Stimulated activated CD4-positive, alpha-beta T cell treated with anti-CD3 and anti-CD28 coated beads, Interleukin-15, amount 100 ng/mL, for 48 hours (primary cell): ENCODE results near the gene OR5H14.

Experiments
- DNase-seq, 2 donors: peaks; one replicate each; pipeline ENCODE4 v3.0.0-alpha.2; 2020; ENCODE audit warnings: low read depth in 2 of 2

Gene OR5H14

GRCh38 chr3:98199020-98199419 lies 51.7 kb downstream of the OR5H14 start:
- no peak for DNase-seq
